GM19239 (cell line): ENCODE results near the gene OR52K1.

Experiments used
- DNase-seq: peaks from one replicate; pipeline ENCODE4 v3.0.0; 2011; ENCODE audit warnings: low spot score; ENCODE audit not compliant: insufficient read length
- FAIRE-seq: peaks from 2 replicates; lab custom pipeline; 2011; peaks lifted over from hg19 to GRCh38; lab: Jason Lieb, UNC

OR52K1 gene

GRCh38 chr11:4482445-4482844, at the start of gene OR52K1:
TSS of gene OR52K1 (plus strand) at chr11:4482646. CDS start at chr11:4488901, 6,255 bp downstream.
- DNase-seq (no peak), FAIRE-seq (no peak)

DNA sequence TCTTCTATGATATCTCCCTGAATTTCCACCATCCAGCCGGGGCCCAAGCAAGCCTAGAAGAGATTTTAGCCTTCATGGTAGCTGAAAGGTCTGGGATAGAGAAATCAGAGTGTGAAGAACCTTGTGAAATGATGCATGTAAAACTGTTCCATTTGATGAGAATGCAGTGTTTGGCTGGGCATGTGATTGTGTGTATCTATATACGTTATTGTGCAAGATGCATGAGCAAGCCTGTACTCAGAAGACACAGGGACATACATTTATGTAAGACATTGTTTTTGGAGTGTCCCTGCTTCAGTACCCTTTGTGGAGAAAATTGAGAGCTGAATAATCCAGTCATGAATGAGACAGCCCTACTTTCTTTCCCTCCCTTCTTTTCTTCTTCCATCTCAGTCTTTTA, 48.6 kb upstream of the OR52K1 start:
- FAIRE-seq, result no peak
- DNase-seq, result no peak

GRCh38 chr11:4436411-4436810, 46.0 kb upstream of the OR52K1 start:
- DNase-seq (no peak), FAIRE-seq (no peak)

DNA sequence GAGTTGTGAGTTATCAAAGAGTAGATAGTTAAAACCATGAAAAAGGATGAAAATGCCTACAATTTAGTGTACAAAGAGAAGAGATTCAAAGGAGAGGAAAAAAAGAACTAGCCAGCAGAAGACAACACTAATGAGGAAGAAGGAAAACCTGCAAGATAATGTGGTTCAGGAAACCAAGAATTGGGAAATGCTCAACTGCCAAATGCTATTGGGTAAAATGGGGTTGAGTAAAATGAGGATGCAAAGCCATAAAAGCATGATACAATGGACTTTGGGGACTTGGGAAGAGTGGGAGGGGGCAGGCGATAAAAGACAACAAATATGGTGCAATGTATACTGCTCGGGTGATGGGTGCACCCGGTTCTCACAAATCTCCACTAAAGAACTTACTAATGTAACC, 40.9 kb upstream of the OR52K1 start:
- FAIRE-seq, result no peak
- DNase-seq, result no peak

- no peak for FAIRE-seq
- no peak for DNase-seq
Measured at GRCh38 chr11:4443232-4443891, 39.1 kb upstream of the OR52K1 start.

DNA sequence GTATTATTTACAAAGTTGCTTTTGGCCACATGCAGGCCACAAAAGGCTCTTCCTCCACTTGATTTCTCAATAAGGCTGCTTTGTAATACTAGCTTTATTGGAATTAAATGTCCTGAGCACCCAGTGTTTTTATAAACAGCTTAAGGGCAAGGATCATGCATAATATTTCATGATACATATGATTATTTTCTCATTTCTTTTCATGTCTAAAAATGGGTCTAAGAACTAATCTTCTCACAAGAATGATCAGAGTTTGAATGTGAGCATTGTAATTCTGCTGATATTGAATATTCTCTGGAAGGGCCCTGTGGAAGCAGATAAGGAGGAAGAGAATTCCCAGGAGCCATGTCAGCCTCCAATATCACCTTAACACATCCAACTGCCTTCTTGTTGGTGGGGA, 33.5 kb upstream of the OR52K1 start, which contains the start of gene OR52K2:
TSS of gene OR52K2 (plus strand) at position 301 of the 400 bp plus-strand sequence. CDS start at position 346, 45 bp downstream.
- DNase-seq, result no peak
- no peak for FAIRE-seq

DNA sequence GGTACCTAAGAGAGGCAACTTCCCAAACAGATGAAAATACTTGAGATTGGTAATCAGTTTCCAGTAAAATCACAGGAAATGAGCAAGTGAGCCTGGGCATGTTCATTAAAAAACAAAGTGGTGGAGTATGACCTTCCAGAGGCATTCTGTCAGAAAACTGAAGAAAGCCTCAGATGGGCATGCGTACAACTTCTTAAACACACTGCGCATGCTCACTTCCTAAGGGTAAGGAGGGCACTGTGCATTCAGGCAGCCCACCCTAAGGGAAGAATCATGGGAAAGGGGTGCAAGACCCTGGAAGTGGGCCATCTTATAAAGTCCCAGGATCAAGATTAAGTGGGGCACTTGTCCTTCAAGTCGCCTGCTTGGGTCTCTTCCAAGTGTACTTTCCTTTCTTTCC, 29.3 kb upstream of the OR52K1 start:
- DNase-seq, result no peak
- no peak for FAIRE-seq

- FAIRE-seq (no peak), DNase-seq (no peak)
Measured at GRCh38 chr11:4454021-4454420, 28.4 kb upstream of the OR52K1 start.

GRCh38 chr11:4455419-4455818, 27.0 kb upstream of the OR52K1 start:
- DNase-seq (no peak), FAIRE-seq (no peak)

DNA sequence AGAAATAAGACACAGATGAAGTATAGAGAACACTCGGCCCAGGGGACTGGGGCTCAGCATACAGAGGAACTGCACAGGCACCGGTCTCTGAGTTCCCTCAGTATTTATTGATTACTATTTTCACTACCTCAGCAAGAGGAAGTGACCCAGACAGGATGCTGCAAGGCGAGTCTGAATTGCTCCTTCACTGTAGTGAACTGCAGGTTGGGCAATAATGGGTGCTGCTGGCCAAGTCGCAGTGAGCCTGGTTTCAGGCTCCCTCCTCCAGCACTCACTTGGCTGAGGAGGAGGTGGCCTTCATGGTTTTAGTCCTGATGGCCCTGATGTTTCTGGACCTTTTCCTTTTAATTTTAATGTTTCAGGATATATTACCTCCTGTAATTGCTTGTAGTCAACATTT, 22.9 kb upstream of the OR52K1 start:
- FAIRE-seq (peak; percentile 72), DNase-seq (no peak)

GRCh38 chr11:4460151-4460550, 22.3 kb upstream of the OR52K1 start:
- no peak for DNase-seq
- no peak for FAIRE-seq

DNA sequence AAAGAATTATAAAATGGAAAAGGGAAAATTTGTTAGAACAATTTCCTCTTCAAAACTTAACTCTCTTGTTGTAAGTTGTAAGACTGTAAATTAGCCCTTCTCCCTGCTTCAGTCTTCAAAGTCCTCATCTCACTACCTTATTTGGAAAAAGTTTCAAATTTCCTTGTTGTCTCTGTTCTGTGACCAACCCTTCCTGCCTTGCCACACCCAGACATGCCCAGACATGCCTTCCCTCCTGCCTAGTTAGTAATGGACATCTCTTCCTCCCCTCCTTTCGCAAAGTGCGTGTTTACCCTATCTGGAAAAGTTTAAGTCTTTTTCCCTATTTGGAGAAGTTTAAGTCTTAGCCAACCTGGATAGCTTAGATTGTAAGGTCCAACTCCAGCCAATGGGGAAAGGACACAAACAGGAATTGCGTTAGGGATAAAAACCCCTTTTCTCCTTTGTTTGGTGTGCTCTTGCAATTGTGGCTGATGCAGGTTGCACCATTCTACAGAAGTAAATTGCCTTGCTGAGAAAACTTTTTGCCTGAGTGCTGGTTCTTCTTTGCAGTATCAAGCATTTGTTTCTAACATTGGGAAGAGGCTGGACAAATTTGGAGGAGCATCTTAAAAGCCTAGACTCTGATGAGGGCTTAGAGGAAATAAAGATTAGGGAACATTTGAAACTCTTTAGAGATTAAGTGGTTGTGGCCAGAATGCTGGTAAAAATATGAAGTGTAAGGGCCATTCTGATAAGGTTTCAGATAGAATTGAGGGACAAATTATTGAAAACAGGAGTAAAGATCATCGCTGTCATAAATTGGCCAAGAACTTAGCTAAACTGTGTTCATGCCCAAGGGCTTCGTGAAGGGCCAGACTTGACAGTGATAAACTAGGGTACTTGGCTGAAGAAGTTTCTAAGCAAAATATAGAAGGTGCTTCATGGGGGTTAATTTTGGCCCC, 18.0 kb upstream of the OR52K1 start:
- DNase-seq (no peak), FAIRE-seq (no peak)

DNA sequence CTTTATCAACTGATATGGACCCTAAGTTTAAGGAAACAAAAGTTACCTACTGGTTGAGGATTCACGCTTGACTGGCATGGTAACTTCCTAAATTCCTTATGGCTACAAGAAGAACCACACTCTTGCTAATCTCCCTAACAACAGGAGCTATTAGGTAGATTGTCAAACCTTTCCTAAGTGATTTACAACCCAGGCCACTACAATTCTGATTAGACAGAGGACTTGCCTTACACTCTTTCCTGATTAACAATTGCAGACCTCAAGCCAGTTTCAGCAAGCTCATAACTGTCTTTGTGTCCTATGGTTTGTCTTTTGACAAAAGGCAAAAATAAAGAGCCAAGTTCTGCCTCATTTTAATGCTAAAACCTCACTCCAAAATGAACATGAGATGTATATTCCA, 17.0 kb upstream of the OR52K1 start:
- DNase-seq (no peak), FAIRE-seq (no peak)

GRCh38 chr11:4466131-4466870, 16.1 kb upstream of the OR52K1 start:
- DNase-seq, result no peak

DNA sequence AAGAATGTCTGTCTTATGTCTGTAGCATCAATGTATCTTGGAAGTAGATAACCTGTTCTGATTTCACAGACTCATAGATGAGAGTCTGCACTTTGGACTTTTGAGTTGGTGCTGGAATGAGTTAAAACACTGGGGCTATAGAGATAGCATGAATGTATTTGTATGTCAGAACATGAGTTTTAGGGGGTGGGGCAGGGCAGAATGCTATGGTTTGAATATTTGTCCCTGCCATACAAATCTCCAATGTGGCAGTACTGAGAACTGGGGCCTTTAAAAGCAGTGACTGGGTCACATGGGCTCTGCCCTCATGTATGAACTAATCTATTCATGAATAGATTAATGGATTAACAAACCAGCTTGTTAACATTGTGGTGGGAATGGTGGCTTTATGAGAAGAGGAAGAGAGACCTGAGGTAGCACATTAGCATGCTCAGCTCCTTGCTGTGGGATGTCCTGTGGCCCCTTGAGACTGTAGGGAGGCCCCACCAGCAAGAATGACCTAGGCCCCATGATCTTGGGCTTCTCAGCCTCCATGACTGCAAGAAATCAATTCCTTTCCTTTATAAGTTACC, 15.5 kb upstream of the OR52K1 start:
- FAIRE-seq (no peak), DNase-seq (no peak)

More at GRCh38 chr11:4466131-4466870, 16.1 kb upstream of the OR52K1 start:
- FAIRE-seq, result no peak

DNA sequence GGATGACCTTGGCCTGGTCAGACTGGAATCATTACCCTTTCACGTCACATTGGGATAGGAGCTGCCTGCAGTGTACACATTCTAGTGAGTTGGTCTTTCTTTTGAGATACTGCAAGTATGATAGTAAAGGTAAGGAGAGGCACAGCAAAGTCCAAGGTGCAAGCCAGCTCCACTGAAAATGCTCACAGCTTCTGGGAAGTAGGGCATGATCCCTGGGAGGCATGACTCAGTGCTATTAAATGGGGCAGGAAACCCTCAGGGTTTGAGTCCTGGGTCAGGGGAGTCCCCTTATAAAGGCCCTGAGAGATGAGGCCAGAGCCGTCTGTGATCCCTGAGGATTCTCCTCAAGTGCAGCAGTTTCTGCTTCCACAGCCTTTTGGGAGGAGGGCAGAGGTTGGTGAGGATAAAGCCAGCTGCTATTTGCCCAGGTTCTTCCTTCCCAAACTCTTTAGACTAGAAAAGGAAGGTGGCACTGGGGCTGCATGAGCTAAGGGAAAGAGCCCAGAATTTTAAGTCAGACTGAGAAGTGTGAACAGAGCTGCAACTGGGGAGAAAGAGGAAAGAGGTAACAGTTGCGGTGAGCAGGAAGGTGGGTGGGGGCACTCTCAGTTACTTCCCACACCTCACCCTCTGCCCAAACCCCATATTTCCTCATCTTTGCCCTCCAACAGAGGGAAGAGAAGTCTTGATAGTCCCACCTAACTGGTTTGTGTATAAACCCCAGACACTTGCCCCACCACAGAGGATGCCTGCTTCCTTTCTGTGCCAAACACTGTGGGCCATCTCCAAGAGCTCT, 14.4 kb upstream of the OR52K1 start:
- DNase-seq (no peak), FAIRE-seq (no peak)

DNA sequence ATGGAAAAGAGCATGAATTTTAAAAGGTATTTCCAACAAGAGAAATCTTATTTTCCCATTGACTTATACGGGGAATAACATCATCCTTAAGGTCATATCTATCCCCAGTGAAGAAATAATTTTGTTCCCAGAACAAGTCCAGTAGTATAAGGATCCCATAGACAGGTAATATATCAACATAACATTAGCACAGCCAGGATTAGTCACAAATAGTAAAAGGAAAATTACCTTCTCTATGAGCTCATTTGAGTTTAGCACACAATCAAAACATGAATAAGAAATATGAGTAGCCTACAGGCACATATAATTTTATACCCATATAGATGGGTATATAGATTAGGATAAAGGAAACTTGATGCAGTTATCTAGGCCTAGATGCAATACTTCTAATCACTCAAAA, 2.8 kb upstream of the OR52K1 start:
- FAIRE-seq (no peak), DNase-seq (no peak)

DNA sequence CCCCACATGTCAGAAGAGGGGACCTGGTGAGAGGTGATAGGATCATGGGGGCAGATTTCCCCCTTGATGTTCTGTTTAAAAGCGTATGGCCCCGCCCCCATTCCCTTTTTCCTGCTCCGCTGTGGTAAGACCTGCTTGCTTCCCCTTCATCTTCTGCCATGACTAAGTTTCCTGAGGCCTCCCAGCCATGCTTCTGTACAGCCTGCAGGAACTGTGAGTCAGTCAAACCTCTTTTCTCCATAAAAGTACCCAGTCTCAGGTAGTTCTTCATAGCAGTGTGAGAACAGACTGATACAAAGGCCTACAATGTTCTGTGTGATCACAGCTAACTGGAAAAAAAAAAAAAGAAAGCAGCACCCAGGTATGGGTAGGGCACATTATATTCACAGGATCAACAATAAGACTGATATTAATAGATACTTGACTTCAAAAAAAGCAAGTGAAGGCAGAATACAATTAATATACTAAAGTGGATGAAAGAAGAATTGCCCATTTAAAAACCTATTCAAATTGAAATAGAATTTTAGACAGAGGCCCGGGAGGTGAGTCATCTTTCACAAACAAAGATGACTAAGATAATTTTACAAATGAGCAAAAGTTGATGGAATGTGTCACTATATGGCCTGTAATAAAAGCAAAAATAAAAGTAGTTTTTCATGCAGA, 1.7 kb upstream of the OR52K1 start:
- FAIRE-seq (no peak), DNase-seq (no peak)

DNA sequence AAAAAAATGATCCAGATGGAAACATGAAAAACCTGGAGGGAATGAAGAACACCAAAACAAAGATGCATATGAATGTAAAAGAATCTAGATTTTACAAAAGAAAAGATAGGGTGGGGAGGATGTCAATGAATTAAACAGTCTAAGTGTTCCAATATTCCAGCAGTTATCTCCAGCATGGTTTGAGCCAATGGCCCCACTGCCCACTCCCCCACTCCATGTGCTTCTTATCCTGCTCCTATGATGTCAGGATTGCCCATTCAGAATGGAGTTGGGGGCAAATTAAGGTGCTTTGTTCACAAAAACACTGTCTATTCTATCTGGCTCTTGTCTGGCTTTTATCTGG, 1.2 kb upstream of the OR52K1 start:
- FAIRE-seq (no peak), DNase-seq (no peak)
